ENCODE data around the gene GNAT1.
A peak's percentile ranks its signal among the peaks of the same experiment; 100 is the strongest.
"Not testable (repeated sequence)": the region's sequence is repeated elsewhere in the genome, so short reads cannot be mapped to it uniquely, and the experiment has no call there.

GNAT1 gene

DNA sequence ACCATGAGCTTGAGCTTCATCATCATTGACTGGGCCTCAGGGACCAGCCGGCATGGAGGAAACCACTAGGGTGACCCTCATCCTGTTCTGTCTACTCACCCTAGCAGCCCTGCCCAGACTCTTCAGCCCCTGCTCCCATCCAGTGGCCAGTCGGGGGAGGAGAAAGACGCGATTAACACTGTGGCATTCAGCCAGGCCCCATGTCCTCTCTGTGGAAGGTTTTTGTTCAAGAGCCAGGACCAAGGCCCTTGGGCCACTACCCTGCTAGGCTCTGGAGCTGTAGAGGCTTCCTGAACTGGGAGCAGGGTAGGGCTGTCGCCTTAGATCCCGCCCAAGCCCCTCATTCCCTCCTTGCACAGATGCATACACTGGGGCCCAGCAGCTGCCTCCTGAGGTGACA lies 28.7 kb downstream of the GNAT1 start:
- DNase-seq (ENCODE audit: low read depth, low spot score), result no peak

DNA sequence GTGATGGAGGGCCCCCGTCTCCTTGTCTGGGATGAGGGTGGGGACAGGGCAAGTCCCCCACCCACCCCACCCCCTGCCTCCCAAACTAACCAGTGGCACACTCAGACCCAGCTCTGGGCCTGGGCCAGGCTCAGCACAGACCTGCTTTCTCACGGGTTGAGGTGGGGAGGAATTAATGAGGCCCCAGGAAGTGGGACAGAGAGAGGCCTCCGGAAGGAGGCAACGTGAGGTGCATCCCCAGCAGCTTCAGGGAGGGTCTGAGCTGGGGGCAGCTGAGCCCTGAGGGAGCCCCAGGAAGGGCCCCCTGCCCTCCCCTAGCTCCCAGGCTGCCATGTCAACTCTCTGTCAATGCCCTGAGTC lies 29.6 kb downstream of the GNAT1 start:
- no peak for DNase-seq (ENCODE audit: low read depth, low spot score)

DNA sequence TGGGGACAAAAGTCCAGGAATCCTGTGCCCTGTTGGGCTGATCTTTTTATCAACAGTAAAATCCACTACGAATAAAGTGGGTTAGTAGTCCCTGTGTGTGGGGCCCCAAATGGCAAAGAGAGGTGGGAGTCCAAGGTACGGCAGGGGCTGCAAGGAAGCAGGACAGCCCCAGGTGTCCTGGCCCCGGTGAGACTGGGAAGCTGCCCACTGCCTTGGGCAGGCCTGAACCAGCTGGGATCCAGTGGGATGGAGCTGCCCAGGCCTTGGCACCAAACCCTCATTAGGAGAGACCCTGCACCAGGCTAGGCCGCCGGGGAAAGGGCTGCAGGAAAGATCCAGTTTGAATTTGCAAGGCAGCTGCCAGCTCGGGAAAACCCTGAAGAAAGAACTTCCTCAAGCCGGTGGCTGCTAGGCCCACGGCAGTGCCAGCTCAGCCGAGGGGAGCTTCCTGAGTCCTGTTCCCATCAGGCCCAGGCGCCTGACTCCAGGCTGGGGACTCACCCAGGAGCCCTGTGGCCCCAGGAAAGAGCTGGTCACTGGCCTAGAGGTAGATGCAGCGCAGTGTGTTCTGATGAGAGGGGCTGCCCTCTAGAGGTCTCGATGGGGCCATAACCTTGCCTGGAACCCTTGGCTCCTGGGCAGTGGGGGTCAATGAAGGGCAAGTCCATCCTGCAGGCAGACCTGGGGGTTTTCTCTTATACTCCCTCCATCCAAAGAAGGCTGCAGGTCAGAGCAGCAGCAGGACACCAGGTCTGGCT lies 30.2 kb downstream of the GNAT1 start:
- DNase-seq (ENCODE audit: low read depth, low spot score), result no peak

DNA sequence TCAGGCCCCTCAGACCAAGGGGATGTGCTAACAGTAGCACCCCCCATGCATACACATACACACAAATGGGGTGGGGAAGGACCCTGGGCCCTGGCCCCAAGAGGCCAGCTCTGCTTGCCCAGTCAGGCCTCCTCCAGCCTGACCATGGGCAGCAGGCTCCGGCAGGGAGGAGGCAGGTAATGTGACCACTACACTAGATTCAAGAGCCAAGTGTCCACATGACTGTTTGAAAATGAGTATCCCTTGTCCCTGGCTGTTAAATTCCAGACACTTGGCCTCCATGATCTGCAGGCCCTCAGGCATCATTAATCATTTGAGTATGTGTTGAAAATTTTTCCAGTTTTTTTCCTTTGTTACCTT lies 30.7 kb downstream of the GNAT1 start:
- no peak for DNase-seq (ENCODE audit: low read depth, low spot score)

GRCh38 chr3:50224639-50225038 lies 33.2 kb downstream of the GNAT1 start:
- DNase-seq (ENCODE audit: low read depth, low spot score), result no peak

- no peak for DNase-seq (ENCODE audit: low read depth, low spot score)
These were observed 35.5 kb downstream of the GNAT1 start for GRCh38 chr3:50226888-50227389.

- peak; percentile 76 for DNase-seq (ENCODE audit: low read depth, low spot score)
These were observed 36.2 kb downstream of the GNAT1 start for GRCh38 chr3:50227390-50228183.

DNA sequence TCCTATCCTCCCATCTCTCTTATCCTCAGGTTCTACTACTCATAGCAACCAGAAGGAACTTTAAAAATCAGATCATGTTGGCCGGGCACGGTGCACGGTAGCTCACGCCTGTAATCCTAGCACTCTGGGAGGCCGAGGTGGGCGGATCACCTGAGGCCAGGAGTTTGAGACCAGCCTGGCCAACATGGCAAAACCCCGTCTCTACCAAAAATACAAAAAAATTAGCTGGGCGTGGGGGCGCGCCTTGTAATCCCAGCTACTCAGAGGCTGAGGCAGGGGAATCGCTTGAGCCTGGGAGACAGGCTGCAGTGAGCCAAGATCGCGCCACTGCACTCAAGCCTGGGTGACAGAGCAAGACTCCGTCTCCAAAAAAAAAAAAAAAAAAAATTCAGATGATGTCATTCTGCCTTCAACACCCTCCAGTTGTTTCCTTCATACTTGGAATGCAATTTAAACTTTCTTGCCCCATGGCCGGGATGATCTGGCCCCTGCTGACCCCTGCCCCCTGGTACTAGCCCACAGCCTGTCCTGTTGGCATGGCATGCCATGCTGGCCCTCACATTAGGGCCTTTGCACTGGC lies 36.9 kb downstream of the GNAT1 start:
- DNase-seq (ENCODE audit: low read depth, low spot score), result not testable (repeated sequence)

GRCh38 chr3:50229490-50229889 lies 38.1 kb downstream of the GNAT1 start:
- no peak for DNase-seq (ENCODE audit: low read depth, low spot score)

GRCh38 chr3:50230104-50230793 lies 38.8 kb downstream of the GNAT1 start:
- DNase-seq (ENCODE audit: low read depth, low spot score), result no peak

DNA sequence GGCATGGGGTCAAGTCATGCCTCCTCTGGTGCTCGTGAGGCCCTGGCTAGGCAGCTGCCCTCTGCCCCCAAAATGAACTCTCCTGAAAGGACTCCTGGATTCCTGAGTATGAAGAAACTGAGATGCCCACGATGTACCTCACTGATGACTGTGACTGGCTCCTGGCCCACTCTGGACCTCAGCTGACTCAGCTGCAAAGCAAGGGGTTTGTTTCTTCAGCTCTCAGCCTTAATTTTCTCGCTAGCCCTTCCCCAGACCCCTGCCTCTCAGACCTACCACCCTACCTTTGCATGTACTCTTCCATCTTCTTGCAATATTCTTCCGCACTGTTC lies 39.4 kb downstream of the GNAT1 start:
- no peak for DNase-seq (ENCODE audit: low read depth, low spot score)

GRCh38 chr3:50231581-50231980 lies 40.2 kb downstream of the GNAT1 start:
- DNase-seq (ENCODE audit: low read depth, low spot score), result no peak

- no peak for DNase-seq (ENCODE audit: low read depth, low spot score)
These were observed 40.9 kb downstream of the GNAT1 start for GRCh38 chr3:50232303-50232702.

DNA sequence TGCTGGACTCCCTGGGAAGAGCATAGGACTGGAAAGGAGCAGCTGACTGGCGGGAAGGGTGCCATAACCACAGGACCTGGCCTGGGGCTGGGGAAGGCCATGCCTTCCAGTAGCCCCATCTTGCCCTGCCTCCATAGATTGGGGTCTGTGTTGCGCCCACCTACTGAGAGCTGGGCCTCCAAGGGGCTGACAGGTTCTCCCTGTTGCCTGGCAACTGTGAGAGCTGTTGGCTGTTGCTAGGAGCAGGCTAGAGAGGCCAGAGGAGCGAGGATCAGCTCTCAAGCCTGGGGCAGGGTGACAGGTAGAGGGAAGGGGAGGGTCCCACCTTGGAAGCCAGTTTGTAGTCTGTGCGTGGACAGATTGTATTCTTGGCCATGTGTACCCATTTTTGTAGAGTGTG lies 41.8 kb downstream of the GNAT1 start:
- no peak for DNase-seq (ENCODE audit: low read depth, low spot score)

DNA sequence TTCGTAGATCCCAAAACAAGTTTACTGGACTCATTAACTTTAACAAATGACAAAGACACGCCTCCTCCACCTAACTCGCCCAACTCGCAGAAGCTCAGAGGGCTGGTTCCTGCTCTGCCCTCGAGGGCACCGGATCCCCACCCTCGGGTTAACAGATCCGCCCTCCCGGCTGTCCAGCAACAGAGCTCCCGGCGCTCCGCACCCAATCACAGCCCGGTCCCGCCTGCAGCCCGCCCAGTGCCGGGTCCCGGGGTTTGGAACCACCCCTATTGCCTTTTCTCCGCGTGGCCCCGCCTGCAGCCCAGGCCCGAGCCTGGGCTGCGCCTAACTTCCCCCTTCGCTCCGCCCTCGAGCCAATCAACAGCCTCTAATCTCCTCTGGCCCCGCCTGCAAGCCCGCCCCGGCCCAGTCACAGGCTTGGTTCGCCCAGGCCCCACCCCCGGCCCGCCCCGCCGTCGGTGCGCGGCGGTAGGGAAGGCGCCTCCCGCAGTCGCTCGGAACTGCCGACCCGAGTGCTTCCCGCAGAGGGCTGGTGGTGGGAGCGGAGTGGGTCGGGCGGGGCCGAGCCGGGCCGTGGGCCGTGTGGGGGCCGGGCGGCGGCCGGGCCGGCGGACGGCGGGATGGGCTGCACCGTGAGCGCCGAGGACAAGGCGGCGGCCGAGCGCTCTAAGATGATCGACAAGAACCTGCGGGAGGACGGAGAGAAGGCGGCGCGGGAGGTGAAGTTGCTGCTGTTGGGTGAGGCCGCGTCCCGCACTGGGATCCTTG lies 44.5 kb downstream of the GNAT1 start, which contains the start of gene GNAI2:
GNAI2 (plus strand) TSS at position 489 of the 768 bp plus-strand sequence; CDS start at position 621, 132 bp downstream.
- DNase-seq (ENCODE audit: low read depth, low spot score), result peak; percentile 99

DNA sequence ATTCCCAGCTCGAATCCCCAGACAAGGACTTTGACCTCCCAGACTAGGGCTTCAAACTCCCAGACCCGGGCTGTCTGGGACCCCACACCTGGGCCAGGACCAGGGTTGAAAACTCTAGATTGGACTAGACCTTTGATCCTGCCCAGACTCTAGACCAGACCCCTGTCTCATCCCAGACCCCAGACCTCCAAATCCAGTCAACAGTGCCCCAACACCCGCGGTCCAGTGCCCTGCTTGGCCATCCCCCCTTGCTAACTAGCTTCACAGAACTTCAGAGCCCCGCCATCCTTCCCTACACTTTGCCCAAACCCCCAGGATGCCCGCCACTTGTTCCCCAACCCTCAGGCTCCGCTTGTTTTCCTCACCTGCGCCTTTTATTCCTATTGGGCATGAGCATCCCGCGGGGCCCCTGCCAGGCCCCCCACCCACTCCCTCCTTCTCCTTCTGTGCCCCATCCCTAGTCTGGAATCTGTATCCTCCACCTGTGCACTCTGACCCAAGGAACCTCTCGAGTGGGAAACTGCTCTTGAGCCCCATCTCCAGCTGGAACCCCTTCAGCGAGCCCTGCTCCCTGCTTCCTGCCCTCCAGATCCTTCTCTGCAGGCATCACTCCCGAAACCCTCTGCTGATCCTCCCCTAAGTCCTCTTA lies 45.2 kb downstream of the GNAT1 start:
- no peak for DNase-seq (ENCODE audit: low read depth, low spot score)

DNA sequence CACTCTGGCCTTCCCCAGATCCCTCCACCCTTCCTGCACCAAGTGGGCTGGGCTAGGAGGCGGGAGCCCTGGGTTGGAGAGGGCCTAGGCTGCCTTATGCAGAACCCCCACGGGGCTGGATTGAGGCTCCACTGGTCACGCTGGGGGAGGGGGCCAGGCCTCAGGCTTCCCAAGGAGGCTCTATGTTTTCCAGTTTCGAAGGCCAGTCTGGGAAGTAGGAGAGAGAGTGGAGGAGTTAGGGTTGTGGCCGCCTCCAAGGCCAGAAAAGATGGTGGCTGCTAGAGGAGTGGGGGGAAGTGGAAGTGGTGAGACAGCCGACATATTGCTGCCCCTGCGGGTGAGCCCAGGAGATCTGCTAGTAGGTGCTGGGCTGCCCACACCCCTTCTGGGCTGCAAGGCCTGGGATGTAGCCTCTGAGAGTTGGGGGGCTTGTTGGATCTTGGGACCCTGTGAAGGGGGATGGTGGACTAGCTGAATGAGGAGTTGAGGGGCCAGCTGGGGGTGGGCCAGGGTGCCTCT lies 45.8 kb downstream of the GNAT1 start:
- DNase-seq (ENCODE audit: low read depth, low spot score), result no peak

GRCh38 chr3:50237754-50238548 lies 46.5 kb downstream of the GNAT1 start:
- peak; percentile 70 for DNase-seq (ENCODE audit: low read depth, low spot score)

DNA sequence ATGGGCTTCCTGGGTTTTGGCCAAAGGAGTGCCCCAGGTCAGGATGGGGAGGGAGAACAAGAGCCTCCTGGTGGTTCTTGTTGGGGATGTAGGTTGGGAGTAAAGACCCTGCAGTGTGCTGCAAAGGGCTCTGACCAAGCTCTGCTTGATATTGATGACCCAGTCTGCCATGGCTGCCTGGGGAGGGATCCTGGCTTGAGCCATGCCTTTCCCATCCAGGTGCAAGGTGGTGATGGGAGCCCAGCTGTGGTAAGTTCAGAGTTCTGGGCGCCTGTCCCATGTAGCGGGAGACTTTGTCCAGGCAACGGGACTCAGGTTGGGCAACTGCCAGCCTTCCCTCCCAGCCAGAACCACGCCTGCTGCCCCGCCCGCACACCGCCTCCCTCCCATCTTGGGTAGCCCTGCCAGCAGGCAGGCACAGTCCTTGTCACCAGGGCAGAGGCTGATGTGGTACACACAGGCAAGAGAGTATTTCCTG lies 47.2 kb downstream of the GNAT1 start:
- DNase-seq (ENCODE audit: low read depth, low spot score), result no peak

DNA sequence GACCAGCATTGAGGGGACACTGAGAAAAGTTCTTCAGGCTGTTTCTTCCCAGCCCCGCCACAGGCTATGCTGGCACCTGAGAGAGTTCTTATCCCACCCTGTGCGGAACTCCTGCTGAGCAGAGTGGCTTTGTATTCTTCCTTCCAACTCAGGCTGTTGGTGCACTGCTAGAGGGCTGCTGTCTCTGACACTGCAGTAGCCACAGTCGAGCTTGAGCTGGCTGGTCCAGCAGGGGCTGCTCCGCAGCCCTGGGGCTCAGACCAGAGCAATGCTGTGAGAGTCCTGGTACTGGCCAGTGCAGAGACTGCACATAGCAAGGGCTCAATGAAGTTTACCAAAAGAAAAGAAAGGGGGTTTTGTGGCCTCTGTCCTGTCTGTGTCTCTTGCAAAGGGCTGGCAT lies 48.2 kb downstream of the GNAT1 start:
- DNase-seq (ENCODE audit: low read depth, low spot score), result no peak
